ENCODE results near the gene PARVG. TPM values are rescaled to one million over a fixed set of nuclear protein-coding genes. Genes with fewer than 3 reads are reported as not detected.

PARVG gene
- polyA plus RNA-seq, 1 donor (not counting 4 experiments of a cell fraction or from before 2014, with no cell fraction given), result not detected

GRCh38 chr22:44212936-44213335, 32.2 kb downstream of the PARVG start:
- Histone ChIP-seq H3K4me2 (ENCODE audit: control insufficient read depth, extremely low read depth, insufficient read depth, low read depth, low read length) (no peak overlapping the region), H3K4me1 (ENCODE audit: control insufficient read depth, extremely low read depth, insufficient read depth, low read length) (no peaks in the 10 kb centered on the region), H3K79me2 (ENCODE audit: control insufficient read depth, insufficient read depth, low read length) (no peaks in the 10 kb centered on the region), H3K27me3 (ENCODE audit: control insufficient read depth, extremely low read depth, insufficient read depth, low read length) (peaks cover 15% of the 10 kb centered on the region), H3K4me3 (ENCODE audit: control insufficient read depth in 2 of 3, extremely low read depth in 1 of 3, insufficient read depth in 2 of 3, low read depth in 1 of 3, low read length in 3 of 3) (no peak overlapping the region), H3K9me3 (ENCODE audit: control insufficient read depth, low read depth, low read length) (no peaks in the 10 kb centered on the region), H4K20me1 (ENCODE audit: control insufficient read depth, extremely low read depth, insufficient read depth, low read length) (no peaks in the 10 kb centered on the region), H3K27ac (ENCODE audit: control insufficient read depth, insufficient read depth, low read length) (no peak overlapping the region), H3K36me3 (ENCODE audit: control insufficient read depth in 2 of 2, extremely low read depth in 1 of 2, insufficient read depth in 2 of 2, low read length in 2 of 2) (no peaks in the 10 kb centered on the region), H3K9ac (ENCODE audit: control insufficient read depth, extremely low read depth, insufficient read depth, low read length) (no peak overlapping the region), H2AFZ (ENCODE audit: control insufficient read depth, low read length) (no peak overlapping the region), H3K9me1 (ENCODE audit: control insufficient read depth, extremely low read depth, insufficient read depth, low read length) (no peaks in the 10 kb centered on the region)
- dilution Hi-C loops (cut with MboI; ENCODE audit: extremely low pct_ligation_motif_present, low sequenced_read_pairs), result no loop called here
- DNase-seq (ENCODE audit: low read depth, low spot score), result no peak
- no peak for FAIRE-seq
- TF ChIP-seq CTCF (optimal IDR thresholded peaks at IDR 0.05 in 1 of 3, IDR thresholded peaks at IDR 0.05 in 1 of 3, conservative IDR thresholded peaks at IDR 0.05 in 1 of 3; ENCODE audit: extremely low read depth in 1 of 3, insufficient read depth in 2 of 3, low read length in 3 of 3) (no peak), EZH2 (IDR thresholded peaks at IDR 0.05; ENCODE audit: low read length) (no peak)

DNA sequence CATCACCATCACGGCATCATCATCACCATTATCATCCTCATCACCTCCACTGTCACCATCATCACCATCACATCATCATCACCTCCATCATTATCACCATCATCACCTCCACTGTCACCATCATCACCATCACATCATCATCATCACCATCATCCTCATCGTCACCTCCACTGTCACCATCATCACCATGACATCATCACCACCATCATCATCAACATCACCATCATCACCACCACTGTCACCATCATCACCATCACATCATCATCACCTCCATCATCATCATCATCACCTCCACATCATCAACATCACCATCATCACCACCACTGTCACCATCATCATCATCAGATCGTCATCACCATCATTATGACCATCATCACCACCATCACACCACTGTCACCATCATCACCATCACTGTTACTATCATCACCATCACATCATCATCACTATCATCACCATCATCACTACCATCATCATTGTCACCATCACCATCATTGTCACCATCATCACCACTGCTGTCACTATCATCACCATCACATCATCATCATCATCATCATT, 32.8 kb downstream of the PARVG start:
- TF ChIP-seq EZH2 (IDR thresholded peaks at IDR 0.05; ENCODE audit: low read length) (no peak), CTCF (optimal IDR thresholded peaks at IDR 0.05 in 1 of 3, IDR thresholded peaks at IDR 0.05 in 1 of 3, conservative IDR thresholded peaks at IDR 0.05 in 1 of 3; ENCODE audit: extremely low read depth in 1 of 3, insufficient read depth in 2 of 3, low read length in 3 of 3) (no peak)
- dilution Hi-C loops (cut with MboI; ENCODE audit: extremely low pct_ligation_motif_present, low sequenced_read_pairs), result no loop called here
- no peak for FAIRE-seq

More for the DNA sequence above, 32.8 kb downstream of the PARVG start:
- no peaks in the 10 kb centered on the region for H3K9me3 ChIP-seq (ENCODE audit: control insufficient read depth, low read depth, low read length)
- no peaks in the 10 kb centered on the region for H3K9me1 ChIP-seq (ENCODE audit: control insufficient read depth, extremely low read depth, insufficient read depth, low read length)
- no peaks in the 10 kb centered on the region for H3K79me2 ChIP-seq (ENCODE audit: control insufficient read depth, insufficient read depth, low read length)
- no peak overlapping the region for H3K4me3 ChIP-seq (ENCODE audit: control insufficient read depth in 2 of 3, extremely low read depth in 1 of 3, insufficient read depth in 2 of 3, low read depth in 1 of 3, low read length in 3 of 3)
- peaks cover 16% of the 10 kb centered on the region for H3K27me3 ChIP-seq (ENCODE audit: control insufficient read depth, extremely low read depth, insufficient read depth, low read length)
- H3K27ac ChIP-seq (ENCODE audit: control insufficient read depth, insufficient read depth, low read length), result no peak overlapping the region
- H3K4me2 ChIP-seq (ENCODE audit: control insufficient read depth, extremely low read depth, insufficient read depth, low read depth, low read length), result no peak overlapping the region
- H2AFZ ChIP-seq (ENCODE audit: control insufficient read depth, low read length), result no peak overlapping the region
- no peaks in the 10 kb centered on the region for H3K4me1 ChIP-seq (ENCODE audit: control insufficient read depth, extremely low read depth, insufficient read depth, low read length)
- no peak for DNase-seq (ENCODE audit: low read depth, low spot score)
- H3K9ac ChIP-seq (ENCODE audit: control insufficient read depth, extremely low read depth, insufficient read depth, low read length), result no peak overlapping the region
- no peaks in the 10 kb centered on the region for H3K36me3 ChIP-seq (ENCODE audit: control insufficient read depth in 2 of 2, extremely low read depth in 1 of 2, insufficient read depth in 2 of 2, low read length in 2 of 2)
- no peaks in the 10 kb centered on the region for H4K20me1 ChIP-seq (ENCODE audit: control insufficient read depth, extremely low read depth, insufficient read depth, low read length)

All from keratinocyte (primary cell).